GM21381 (cell line): ENCODE measurements around the gene UBE2O.

Experiments
- ATAC-seq: cut with Tn5 transposase; IDR thresholded peaks from one replicate; pipeline ENCODE4 v1.9.1; 2021; ENCODE audit warnings: mild to moderate bottlenecking, moderate library complexity; ENCODE audit not compliant: unreplicated experiment

UBE2O gene

GRCh38 chr17:76420356-76421043 lies 32.5 kb downstream of the UBE2O start:
- ATAC-seq: no peak

- ATAC-seq: no peak
These were observed 33.2 kb downstream of the UBE2O start for GRCh38 chr17:76419576-76420260.

DNA sequence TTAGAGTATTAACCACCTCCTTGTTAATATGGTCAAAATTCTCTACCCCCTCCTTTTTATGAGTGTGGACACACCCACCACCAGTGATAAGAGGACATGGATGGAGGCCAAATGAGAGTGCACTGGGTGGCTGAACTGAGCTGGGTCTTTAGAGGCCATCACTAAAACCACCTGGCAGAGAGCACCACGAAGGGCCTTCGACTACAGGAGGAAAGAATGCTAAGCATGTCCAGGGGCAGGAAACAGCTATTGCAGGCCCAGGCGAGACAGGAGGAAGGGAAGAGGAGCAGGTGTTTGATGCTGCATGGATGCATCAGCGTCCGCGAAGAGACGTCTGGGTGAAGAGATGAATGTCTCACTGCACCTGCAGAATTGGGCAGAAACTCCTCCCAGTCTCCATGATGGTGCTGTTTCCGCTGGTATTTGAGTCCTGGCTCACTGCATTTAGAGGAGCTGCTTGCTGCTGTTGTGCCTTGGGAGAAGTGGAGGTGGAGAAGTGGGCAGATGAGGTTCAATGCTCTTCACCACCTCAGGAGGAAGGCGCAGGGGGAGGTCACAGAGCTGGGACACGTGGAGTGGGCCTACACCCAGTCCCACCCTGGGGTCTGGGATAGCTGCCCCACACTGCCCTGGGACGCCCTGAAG lies 35.3 kb downstream of the UBE2O start:
- no peak for ATAC-seq

DNA sequence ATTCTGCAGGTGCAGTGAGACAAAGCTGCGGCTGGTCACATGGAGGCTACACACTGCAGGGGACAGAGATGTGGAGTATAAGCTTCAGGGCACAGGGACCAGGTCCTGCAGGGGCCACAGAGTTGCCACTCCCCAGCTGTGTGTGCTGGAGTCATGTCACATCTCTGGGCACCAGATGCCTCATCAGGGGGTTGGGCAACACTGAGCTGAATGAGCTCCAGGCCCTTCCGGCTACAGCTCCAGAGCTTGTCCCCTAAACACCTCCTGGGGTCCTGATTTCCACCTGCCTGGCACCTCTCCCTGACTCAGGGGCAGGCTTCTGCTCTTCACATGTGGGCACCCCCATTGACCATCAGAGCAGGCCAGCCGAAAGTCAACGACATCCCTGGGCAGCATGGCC lies 36.1 kb downstream of the UBE2O start:
- ATAC-seq: no peak

- no peak for ATAC-seq
These were observed 36.5 kb downstream of the UBE2O start for GRCh38 chr17:76416457-76416856.

DNA sequence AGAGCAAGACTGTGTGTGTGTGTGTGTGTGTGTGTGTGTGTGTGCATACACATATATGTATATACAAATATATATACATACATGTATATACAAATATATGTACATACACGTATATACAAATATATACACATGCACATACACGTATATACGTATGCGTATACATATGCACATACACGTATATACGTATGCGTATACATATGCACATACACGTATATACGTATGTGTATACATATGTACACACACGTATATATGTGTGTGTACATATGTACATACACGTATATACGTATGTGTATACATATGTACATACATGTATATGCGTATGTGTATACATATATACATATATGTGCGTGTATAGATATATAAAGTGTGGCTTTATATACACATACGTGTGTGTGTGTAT lies 37.2 kb downstream of the UBE2O start:
- ATAC-seq: no peak

GRCh38 chr17:76414334-76415295 lies 38.3 kb downstream of the UBE2O start:
- ATAC-seq: no peak

DNA sequence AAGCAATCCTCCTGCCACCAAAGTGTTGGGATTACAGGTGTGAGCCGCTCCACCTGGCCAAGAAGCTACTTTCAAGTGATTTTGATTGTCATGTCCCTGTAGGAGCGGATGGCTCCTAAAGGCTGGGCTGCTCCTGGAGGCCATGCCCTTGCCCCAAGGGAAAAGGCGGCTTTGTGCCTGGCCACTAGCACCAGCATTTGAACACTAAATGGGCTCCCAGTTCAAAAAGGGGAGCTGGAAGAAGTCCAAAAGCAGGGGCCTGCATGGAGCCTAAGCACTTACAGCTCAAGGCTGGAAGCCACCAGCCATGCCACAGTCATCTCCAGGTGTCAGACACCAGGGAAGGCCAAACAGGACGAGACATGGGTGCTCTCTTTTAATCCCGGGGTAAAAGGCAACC lies 41.7 kb downstream of the UBE2O start:
- ATAC-seq: no peak

DNA sequence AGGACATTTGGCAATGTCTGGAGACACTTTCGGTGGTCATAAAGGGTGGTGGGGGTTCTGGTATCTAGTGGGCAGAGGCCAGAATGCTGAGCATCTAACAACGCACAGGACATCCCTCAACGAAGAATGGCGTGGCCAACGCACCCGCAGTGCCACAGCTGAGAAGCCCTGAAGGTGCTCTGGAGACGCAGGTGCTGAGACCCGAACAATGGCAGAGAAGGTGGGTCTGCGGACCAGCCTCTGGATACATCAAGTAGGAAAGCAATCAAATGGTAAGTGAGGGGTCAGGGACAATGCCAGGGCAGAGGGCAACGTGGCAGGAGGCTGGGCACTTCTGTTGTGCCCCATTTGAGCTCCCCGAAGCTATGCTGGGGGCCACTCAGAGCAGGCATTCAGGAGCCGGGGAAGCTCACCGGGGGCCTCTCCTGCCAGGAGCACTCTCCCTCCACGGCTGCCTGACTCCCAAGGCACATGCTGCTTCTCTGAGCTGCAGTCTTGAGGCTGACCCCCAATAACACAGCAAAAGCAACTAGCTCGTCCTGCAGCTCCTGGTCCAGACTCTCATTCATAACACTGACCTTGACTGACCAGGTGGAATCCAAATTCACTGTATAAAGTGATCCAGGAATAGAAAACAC lies 42.5 kb downstream of the UBE2O start:
- ATAC-seq: no peak

- ATAC-seq: no peak
These were observed 44.7 kb downstream of the UBE2O start for GRCh38 chr17:76408037-76408849.

GRCh38 chr17:76407509-76407908 lies 45.4 kb downstream of the UBE2O start:
- ATAC-seq: no peak

DNA sequence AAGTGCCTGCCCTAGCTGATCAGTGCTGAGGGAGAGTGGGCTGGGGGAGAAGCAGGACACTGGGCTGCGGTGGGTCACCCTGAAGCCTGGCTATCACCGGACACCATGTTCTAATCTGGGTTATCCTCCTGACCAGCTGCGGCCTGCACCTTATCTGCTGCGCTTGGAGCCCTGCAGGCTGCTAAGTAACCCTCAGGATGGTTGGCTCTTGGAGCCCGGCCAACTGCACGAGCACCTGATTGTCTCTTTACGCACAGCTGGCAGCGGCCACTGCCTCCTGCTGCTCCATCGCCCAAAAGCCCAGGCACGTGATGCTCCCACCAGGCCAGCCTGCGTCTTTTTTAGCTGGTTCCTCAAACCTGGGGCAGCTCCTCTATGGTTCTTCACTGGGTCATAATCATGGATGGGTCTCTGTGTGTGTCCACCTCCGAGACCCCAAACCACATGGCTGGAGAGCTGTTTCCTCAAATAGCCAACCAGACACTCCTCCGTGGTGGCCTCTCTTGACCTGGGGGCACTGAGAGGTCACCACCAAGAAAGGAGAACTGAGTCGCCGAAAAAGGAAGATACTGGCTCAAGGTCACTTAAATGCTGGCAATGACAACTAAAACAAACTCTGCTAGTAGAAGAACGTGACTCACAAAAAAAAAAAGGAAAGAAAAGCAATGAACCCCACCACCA lies 46.8 kb downstream of the UBE2O start:
- no peak for ATAC-seq

DNA sequence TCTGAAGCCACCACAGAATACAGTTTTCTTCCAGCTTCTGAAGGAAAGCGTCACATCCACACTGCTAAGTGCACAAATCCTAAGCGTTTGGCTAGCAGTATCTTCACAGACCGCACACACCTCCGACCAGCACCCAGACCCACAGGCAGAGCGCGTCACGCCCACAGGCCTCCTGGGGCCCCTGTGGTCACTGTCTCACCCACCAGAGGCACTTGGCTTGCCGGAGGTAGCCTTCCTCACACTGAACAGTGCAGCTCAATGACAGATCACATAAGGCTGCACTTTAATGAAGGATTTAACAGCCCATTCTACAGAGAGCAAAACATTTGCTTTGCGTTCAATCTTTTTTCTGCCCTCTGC lies 47.4 kb downstream of the UBE2O start:
- no peak for ATAC-seq

- ATAC-seq: no peak
These were observed 47.9 kb downstream of the UBE2O start for GRCh38 chr17:76404976-76405563.

DNA sequence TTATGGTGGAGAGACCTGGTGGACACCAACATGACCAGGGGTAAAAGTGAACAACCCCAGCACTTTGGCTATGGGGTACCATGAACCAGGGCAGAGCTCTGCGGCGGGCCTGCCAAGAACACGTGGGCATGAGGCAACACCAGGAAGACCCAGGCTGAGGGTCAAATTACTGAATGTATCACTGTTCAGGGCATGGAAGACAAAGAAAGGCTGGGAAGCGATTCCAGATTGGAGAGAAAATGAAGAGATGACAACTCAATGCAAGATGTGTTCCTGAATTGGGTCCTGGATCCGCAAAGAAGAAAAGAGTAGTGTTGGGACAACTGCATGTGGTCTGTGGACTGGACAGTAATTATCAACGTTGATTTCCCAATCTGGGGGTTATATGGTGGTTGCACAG lies 48.7 kb downstream of the UBE2O start:
- no peak for ATAC-seq

- no peak for ATAC-seq
These were observed 50.2 kb downstream of the UBE2O start for GRCh38 chr17:76402711-76403110.

DNA sequence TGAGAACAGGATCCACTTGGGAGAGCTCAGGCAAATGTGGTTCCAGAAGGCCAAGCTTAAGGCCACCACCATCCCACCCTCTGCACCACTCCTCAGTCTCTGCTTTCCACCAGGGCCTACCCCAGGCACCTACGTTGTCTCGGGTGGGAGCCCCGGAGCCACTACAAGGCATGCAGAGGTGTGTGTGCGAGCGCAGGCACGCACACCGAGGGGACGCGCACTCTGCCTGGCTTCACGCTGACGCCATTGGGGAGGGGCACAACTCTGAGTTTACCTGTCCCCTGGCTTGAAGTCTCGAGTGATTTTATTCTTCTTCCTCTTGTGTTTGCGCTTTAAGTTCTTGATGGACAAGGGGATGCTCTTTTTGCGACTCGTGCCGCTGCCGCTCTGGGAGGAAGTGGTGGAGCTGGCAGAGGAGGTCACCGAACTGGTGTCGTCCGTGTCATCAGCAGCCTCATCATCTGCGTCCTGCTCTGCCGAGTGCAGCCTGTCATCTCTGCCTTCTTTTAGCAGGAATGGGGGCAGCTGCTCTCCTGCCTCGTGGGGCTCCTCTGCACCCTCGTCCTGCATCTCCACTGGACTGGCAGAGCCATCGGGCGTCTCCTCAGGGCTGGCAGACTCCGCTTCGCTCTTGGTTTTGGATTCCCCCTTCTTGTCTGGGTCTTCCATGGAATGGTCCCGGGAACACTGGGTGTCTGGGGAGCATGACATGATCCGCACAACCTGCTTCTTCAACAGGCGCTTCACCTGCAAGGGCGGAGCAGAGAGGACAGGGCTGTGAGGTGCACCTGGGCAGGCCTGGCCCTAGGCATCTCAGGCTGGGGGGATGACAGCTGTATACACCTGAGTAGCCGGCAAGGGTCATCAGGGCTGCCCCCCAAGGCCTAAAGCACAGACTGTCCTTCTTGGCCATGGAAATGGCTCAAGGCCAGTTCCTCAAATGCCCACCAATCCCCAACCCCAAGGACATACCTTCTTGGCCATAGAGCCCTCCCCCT lies 53.5 kb downstream of the UBE2O start:
- ATAC-seq: no peak
